ENCODE results near the gene LTBP1.
"Not testable (repeated sequence)": the region's sequence is repeated elsewhere in the genome, so short reads cannot be mapped to it uniquely, and the experiment has no call there.

Gene LTBP1

DNA sequence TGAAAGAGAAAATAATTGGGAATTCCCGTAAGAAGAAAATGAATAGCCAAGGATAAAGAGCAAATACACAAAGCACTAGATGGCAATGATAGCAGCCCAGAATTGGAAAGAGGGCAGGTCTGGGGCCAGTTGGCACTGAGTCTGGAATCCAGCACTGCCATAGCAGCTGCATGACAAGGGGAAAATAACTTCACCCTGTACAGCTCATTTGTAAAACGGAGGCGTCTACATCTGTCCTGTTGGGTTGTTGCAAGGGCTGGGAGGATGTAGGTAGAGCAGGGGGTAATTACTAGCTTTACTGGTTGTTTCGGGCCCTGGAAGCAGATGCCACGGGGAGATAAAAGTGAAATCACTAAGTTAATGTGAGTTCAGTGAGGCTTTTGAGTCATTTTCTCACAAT lies 419.7 kb downstream of the LTBP1 start:
- no peak for DNase-seq (ENCODE audit: low read depth in 1 of 2, low spot score in 1 of 2)
- Histone ChIP-seq H3K27me3 (ENCODE audit: insufficient read depth, poor library complexity, severe bottlenecking) (no peaks in the 10 kb centered on the region), H3K27ac (replicated peaks) (no peak overlapping the region), H3K4me3 (replicated peaks; ENCODE audit: insufficient read depth, low read length) (no peak overlapping the region)
- TF ChIP-seq GABPA (IDR thresholded peaks at IDR 0.05; ENCODE audit: low read depth) (no peak), SPI1 (IDR thresholded peaks at IDR 0.05; ENCODE audit: borderline replicate concordance, low read depth) (no peak)

DNA sequence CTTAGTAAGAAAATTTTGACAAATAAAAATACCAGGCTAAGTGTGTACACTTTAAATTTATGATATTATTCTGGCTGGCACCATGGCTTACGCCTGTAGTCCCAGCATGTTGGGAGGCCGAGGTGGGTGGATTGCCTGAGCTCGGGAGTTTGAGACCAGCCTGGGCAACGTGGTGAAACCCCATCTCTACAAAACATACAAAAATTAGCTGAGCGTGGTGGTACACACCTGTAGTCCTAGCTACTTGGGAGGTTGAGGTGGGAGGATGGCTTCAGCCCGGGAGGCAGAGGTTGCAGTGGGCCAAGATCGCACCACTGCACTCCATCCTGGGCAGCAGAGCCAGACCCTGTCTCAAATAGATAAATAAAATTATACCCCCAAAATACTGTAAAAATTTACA lies 421.8 kb downstream of the LTBP1 start:
- not testable (repeated sequence) for DNase-seq (ENCODE audit: low read depth in 1 of 2, low spot score in 1 of 2); H3K27ac ChIP-seq (replicated peaks); H3K4me3 ChIP-seq (replicated peaks; ENCODE audit: insufficient read depth, low read length); H3K27me3 ChIP-seq (ENCODE audit: insufficient read depth, poor library complexity, severe bottlenecking)

DNA sequence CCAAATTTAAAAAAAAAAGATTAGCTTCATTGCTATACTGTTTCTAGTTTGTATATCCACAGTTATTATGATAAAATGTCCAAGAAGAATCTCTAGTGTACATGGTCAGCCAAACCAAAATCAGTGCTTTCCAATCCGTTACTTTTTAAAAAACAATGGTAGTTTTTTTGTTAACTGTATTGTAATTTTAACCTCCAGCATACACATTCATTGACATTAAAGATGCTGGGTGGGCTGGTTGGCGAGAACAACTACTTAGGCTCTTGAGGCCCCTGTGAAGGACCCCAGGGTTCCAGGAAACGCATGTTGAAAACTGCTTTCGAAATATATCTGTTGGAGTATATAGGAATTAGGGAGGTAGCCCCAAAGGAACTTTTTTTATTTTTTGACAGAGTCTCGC lies 422.4 kb downstream of the LTBP1 start:
- Histone ChIP-seq H3K4me3 (replicated peaks; ENCODE audit: insufficient read depth, low read length) (no peak overlapping the region), H3K27ac (replicated peaks) (no peak overlapping the region), H3K27me3 (ENCODE audit: insufficient read depth, poor library complexity, severe bottlenecking) (no peaks in the 10 kb centered on the region)
- DNase-seq (ENCODE audit: low read depth in 1 of 2, low spot score in 1 of 2) = no peak
- no peak for TF ChIP-seq SPI1 (IDR thresholded peaks at IDR 0.05; ENCODE audit: borderline replicate concordance, low read depth)
- TF ChIP-seq, protein P1, sequence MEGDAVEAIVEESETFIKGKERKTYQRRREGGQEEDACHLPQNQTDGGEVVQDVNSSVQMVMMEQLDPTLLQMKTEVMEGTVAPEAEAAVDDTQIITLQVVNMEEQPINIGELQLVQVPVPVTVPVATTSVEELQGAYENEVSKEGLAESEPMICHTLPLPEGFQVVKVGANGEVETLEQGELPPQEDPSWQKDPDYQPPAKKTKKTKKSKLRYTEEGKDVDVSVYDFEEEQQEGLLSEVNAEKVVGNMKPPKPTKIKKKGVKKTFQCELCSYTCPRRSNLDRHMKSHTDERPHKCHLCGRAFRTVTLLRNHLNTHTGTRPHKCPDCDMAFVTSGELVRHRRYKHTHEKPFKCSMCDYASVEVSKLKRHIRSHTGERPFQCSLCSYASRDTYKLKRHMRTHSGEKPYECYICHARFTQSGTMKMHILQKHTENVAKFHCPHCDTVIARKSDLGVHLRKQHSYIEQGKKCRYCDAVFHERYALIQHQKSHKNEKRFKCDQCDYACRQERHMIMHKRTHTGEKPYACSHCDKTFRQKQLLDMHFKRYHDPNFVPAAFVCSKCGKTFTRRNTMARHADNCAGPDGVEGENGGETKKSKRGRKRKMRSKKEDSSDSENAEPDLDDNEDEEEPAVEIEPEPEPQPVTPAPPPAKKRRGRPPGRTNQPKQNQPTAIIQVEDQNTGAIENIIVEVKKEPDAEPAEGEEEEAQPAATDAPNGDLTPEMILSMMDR (IDR thresholded peaks at IDR 0.05; ENCODE audit: insufficient read depth, low read length) = no peak

DNA sequence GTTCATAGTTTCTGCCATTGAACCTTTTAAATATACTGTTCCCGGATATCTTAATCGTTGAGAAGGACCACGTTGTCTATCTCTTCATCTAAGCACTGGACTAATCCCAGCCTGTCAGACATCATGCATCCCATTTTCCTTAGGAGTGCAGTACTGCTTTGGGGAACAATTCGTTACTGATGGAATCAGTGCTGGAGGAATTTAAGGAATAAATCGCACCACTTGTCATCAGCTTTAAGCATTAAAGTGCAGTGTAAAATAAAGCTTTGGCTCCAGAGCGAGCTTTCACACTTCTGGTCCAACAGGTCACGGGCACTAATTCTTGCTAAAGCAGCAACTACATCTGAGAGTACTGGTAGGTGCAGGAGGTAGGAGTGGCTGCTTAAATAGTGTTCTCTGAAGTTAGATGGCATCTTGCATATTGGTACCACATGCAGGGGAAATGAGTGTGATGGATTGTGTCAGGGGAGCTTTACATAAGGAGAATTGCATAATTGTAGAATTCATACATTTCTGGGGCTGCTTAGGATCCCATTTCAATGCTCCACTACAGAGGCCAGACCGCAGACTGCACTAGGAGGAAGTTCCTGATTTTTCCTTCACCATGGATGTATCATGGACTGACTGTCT lies 424.0 kb downstream of the LTBP1 start:
- TF ChIP-seq, protein P1 (IDR thresholded peaks at IDR 0.05; ENCODE audit: insufficient read depth, low read length) = no peak
- TF ChIP-seq SPI1 (IDR thresholded peaks at IDR 0.05; ENCODE audit: borderline replicate concordance, low read depth) (no peak), GABPA (IDR thresholded peaks at IDR 0.05; ENCODE audit: low read depth) (no peak), POLR2AphosphoS5 (IDR thresholded peaks at IDR 0.05; ENCODE audit: low read depth) (no peak)
- TF ChIP-seq, protein P2, sequence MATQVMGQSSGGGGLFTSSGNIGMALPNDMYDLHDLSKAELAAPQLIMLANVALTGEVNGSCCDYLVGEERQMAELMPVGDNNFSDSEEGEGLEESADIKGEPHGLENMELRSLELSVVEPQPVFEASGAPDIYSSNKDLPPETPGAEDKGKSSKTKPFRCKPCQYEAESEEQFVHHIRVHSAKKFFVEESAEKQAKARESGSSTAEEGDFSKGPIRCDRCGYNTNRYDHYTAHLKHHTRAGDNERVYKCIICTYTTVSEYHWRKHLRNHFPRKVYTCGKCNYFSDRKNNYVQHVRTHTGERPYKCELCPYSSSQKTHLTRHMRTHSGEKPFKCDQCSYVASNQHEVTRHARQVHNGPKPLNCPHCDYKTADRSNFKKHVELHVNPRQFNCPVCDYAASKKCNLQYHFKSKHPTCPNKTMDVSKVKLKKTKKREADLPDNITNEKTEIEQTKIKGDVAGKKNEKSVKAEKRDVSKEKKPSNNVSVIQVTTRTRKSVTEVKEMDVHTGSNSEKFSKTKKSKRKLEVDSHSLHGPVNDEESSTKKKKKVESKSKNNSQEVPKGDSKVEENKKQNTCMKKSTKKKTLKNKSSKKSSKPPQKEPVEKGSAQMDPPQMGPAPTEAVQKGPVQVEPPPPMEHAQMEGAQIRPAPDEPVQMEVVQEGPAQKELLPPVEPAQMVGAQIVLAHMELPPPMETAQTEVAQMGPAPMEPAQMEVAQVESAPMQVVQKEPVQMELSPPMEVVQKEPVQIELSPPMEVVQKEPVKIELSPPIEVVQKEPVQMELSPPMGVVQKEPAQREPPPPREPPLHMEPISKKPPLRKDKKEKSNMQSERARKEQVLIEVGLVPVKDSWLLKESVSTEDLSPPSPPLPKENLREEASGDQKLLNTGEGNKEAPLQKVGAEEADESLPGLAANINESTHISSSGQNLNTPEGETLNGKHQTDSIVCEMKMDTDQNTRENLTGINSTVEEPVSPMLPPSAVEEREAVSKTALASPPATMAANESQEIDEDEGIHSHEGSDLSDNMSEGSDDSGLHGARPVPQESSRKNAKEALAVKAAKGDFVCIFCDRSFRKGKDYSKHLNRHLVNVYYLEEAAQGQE (IDR thresholded peaks at IDR 0.05; ENCODE audit: insufficient replicate concordance, low read depth) = no peak
- H3K27ac ChIP-seq (replicated peaks) = no peak overlapping the region
- H3K27me3 ChIP-seq (ENCODE audit: insufficient read depth, poor library complexity, severe bottlenecking) = no peaks in the 10 kb centered on the region
- H3K4me3 ChIP-seq (replicated peaks; ENCODE audit: insufficient read depth, low read length) = no peak overlapping the region
- peak in 1 of 2 experiments; percentile 14 for DNase-seq (ENCODE audit: low read depth in 1 of 2, low spot score in 1 of 2)

DNA sequence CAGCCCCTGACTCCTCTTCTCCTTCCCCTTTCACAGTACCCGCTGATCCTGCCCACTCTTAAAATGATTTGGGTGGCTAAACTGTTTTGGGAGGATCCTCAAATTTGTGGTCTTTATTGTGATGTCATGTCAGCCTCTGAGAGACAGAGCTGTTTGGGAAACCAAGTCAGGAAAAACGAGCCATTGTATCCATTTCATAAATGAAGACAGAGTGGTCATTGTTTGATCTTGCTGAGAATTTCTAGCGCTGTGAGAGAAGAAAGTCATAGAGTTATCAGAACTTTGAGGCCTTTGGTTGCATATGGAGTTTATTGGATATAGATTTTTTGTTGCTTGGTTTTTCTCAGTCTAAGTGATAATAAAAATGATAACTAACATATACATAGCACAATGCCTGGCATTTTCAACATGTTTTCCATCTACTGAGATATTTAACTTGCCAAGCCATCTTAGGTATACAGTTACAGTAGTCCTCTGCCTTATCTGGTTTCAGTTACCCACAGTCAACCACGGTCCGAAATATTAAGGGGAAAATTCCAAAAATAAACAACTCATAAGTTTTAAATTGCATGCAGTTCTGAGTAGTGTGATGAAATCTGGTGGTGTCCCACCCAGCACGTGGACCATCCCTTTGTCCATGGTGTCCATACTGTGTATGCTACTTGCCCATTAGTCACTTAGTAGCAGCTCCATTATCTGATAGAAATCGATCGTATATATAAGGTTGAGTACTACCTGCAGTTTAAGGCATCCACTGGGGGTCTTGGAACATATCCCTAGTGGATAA lies 424.7 kb downstream of the LTBP1 start:
- Histone ChIP-seq H3K27me3 (ENCODE audit: insufficient read depth, poor library complexity, severe bottlenecking) (no peaks in the 10 kb centered on the region), H3K27ac (replicated peaks) (no peak overlapping the region), H3K4me3 (replicated peaks; ENCODE audit: insufficient read depth, low read length) (no peak overlapping the region)
- no peak for DNase-seq (ENCODE audit: low read depth in 1 of 2, low spot score in 1 of 2)
- TF ChIP-seq POLR2AphosphoS5 (IDR thresholded peaks at IDR 0.05; ENCODE audit: low read depth) = no peak
- no peak for TF ChIP-seq GABPA (IDR thresholded peaks at IDR 0.05; ENCODE audit: low read depth)
- TF ChIP-seq, protein P2 (IDR thresholded peaks at IDR 0.05; ENCODE audit: insufficient replicate concordance, low read depth) = no peak
- TF ChIP-seq, protein P1 (IDR thresholded peaks at IDR 0.05; ENCODE audit: insufficient read depth, low read length) = no peak
- TF ChIP-seq SPI1 (IDR thresholded peaks at IDR 0.05; ENCODE audit: borderline replicate concordance, low read depth) = no peak

Measured in HL-60 (cell line).